Omental fat pad (tissue), 4 donors: ENCODE measurements around the gene TTC3. TPM values are rescaled to one million over a fixed set of nuclear protein-coding genes. Genes with fewer than 3 reads are reported as not detected.
"Not testable (repeated sequence)": the region's sequence is repeated elsewhere in the genome, so short reads cannot be mapped to it uniquely, and the experiment has no call there.

Source experiments
- ATAC-seq: fragments of 150-250 bp; one replicate; pipeline ENCODE4 v1.9.1; 2016; ENCODE audit warnings: mild to moderate bottlenecking, moderate library complexity; ENCODE audit not compliant: low FRiP score
- DNase-seq: peaks from one replicate; pipeline ENCODE4 v3.0.0-alpha.2; 2019; ENCODE audit warnings: low spot score
- CTCF ChIP-seq, 3 donors: fragments of 450-650 bp; IDR thresholded peaks; one replicate each; pipeline ENCODE4 v1.5.1; 2016 to 2017; ENCODE audit warnings: antibody characterized with exemption in 3 of 3, mild to moderate bottlenecking in 3 of 3, moderate library complexity in 2 of 3
- total RNA-seq, 4 donors: library from RNA; depleted of rRNA; stranded (reverse); fragments of >200 nt; gene quantifications; one replicate each; pipeline ENCODE4 v1.1.0, GENCODE V29; 2016

TTC3 gene
- total RNA-seq, 4 donors from 2014 or later: 95.4 to 241 (median 148) TPM

- TF ChIP-seq CTCF (IDR thresholded peaks at IDR 0.05): no peak
- DNase-seq (no peak), ATAC-seq (no peak)
Measured at GRCh38 chr21:37106998-37107397, 33.9 kb downstream of the TTC3 start.

GRCh38 chr21:37111029-37111428 is 38.0 kb downstream of the TTC3 start:
- not testable (repeated sequence) for DNase-seq, ATAC-seq

GRCh38 chr21:37114301-37114700 is 41.2 kb downstream of the TTC3 start:
- DNase-seq, ATAC-seq: not testable (repeated sequence)

GRCh38 chr21:37116459-37116858 is 43.4 kb downstream of the TTC3 start:
- DNase-seq: not testable (repeated sequence)

GRCh38 chr21:37117204-37117603 is 44.1 kb downstream of the TTC3 start:
- ATAC-seq (no peak), DNase-seq (no peak)
- no peak for TF ChIP-seq CTCF (IDR thresholded peaks at IDR 0.05)

More at GRCh38 chr21:37116459-37116858, 43.4 kb downstream of the TTC3 start:
- ATAC-seq: not testable (repeated sequence)

GRCh38 chr21:37118187-37118826 is 45.3 kb downstream of the TTC3 start:
- no peak for ATAC-seq
- no peak for DNase-seq
- TF ChIP-seq CTCF (IDR thresholded peaks at IDR 0.05): no peak

GRCh38 chr21:37119421-37120218 is 46.6 kb downstream of the TTC3 start:
- ATAC-seq (no peak), DNase-seq (no peak)
- TF ChIP-seq CTCF (IDR thresholded peaks at IDR 0.05): no peak

- TF ChIP-seq CTCF (IDR thresholded peaks at IDR 0.05): no peak
- DNase-seq (no peak), ATAC-seq (no peak)
Measured at GRCh38 chr21:37128076-37128475, 55.0 kb downstream of the TTC3 start.
